ENCODE results near the gene PLEKHH1. TPM values are rescaled to one million over a fixed set of nuclear protein-coding genes. Genes with fewer than 3 reads are reported as not detected.
"Not testable (repeated sequence)": the region's sequence is repeated elsewhere in the genome, so short reads cannot be mapped to it uniquely, and the experiment has no call there.

PLEKHH1 gene
- total RNA-seq, 1 experiment from 2014 or later, result 16.5 TPM

GRCh38 chr14:67583711-67584644 lies 50.9 kb downstream of the PLEKHH1 start:
- H3K27me3 ChIP-seq (ENCODE audit: control insufficient read depth, insufficient read depth, low read length), result no peaks in the 10 kb centered on the region
- peak; percentile 83 for DNase-seq

GRCh38 chr14:67584978-67585377 lies 51.9 kb downstream of the PLEKHH1 start:
- H3K27me3 ChIP-seq (ENCODE audit: control insufficient read depth, insufficient read depth, low read length), result no peaks in the 10 kb centered on the region
- DNase-seq, result no peak
- H3K36me3 ChIP-seq (replicated peaks; ENCODE audit: control insufficient read depth, insufficient read depth, low read length), result peaks cover 15% of the 10 kb centered on the region
- H3K4me3 ChIP-seq (ENCODE audit: insufficient read depth, low read depth, low read length), result no peak overlapping the region

More at GRCh38 chr14:67583711-67584644, 50.9 kb downstream of the PLEKHH1 start:
- Histone ChIP-seq H3K4me3 (ENCODE audit: insufficient read depth, low read depth, low read length) (no peak overlapping the region), H3K36me3 (replicated peaks; ENCODE audit: control insufficient read depth, insufficient read depth, low read length) (peaks cover 18% of the 10 kb centered on the region)

- H3K36me3 ChIP-seq (replicated peaks; ENCODE audit: control insufficient read depth, insufficient read depth, low read length), result peaks cover 13% of the 10 kb centered on the region
- no peak overlapping the region for H3K4me3 ChIP-seq (ENCODE audit: insufficient read depth, low read depth, low read length)
- no peaks in the 10 kb centered on the region for H3K27me3 ChIP-seq (ENCODE audit: control insufficient read depth, insufficient read depth, low read length)
- DNase-seq, result no peak
Measured at GRCh38 chr14:67586369-67586768, 53.3 kb downstream of the PLEKHH1 start.

DNA sequence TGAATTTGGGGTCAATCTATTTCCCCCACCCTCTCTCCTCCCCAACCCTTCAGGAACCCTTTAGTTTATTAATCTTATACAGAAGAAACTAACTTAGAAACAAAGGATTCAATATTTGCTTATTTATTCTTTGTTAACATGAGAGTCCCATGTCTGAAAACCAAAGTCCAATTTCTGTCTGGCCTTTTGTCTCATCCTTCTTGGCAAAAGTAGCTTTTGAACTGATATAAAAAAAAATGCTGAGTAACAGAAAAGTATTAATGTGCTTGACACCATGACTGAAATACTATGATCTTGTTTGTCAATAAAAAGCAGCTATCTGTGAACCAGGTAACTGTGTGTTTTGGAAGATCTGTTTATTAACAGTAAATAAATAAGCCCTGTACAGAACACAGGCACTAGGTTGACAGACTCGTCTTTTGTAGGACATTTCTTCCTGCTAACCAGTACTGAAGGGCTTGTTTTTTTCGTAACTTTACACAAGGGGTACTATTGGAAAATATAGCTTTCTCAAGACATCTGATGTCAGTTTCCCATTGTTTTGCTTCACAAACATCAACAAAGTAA lies 56.2 kb downstream of the PLEKHH1 start:
- no peak for DNase-seq
- no peaks in the 10 kb centered on the region for H3K27me3 ChIP-seq (ENCODE audit: control insufficient read depth, insufficient read depth, low read length)
- H3K36me3 ChIP-seq (replicated peaks; ENCODE audit: control insufficient read depth, insufficient read depth, low read length), result peaks cover 10% of the 10 kb centered on the region
- H3K4me3 ChIP-seq (ENCODE audit: insufficient read depth, low read depth, low read length), result no peak overlapping the region

- not testable (repeated sequence) for DNase-seq; H3K4me3 ChIP-seq (ENCODE audit: insufficient read depth, low read depth, low read length); H3K36me3 ChIP-seq (replicated peaks; ENCODE audit: control insufficient read depth, insufficient read depth, low read length); H3K27me3 ChIP-seq (ENCODE audit: control insufficient read depth, insufficient read depth, low read length)
Measured at GRCh38 chr14:67593650-67594049, 60.6 kb downstream of the PLEKHH1 start.

DNA sequence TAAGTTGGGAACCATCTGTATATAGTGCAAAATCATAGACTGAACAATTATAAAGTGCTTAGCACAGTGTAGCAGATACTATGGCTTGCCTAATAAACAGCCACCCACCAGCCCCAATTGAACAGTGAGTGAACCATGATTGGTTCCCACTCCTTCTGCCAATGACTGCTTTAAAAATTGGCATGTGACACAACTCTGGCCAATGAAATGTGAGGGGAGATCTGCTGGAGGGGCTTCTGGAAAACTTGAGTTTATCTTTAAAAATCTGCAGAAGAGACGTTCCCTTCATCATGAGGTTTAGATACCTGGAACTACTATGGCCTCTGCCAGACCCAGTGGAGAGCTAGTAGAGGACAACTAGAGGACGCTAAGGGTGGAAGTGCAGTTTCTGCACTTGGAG lies 62.3 kb downstream of the PLEKHH1 start:
- Histone ChIP-seq H3K4me3 (ENCODE audit: insufficient read depth, low read depth, low read length) (no peak overlapping the region), H3K27me3 (ENCODE audit: control insufficient read depth, insufficient read depth, low read length) (peaks cover 3% of the 10 kb centered on the region; the same call in 1 of the 2 replicates), H3K36me3 (replicated peaks; ENCODE audit: control insufficient read depth, insufficient read depth, low read length) (no peaks in the 10 kb centered on the region; the same call in 1 of the 2 replicates)
- DNase-seq, result peak; percentile 18

DNA sequence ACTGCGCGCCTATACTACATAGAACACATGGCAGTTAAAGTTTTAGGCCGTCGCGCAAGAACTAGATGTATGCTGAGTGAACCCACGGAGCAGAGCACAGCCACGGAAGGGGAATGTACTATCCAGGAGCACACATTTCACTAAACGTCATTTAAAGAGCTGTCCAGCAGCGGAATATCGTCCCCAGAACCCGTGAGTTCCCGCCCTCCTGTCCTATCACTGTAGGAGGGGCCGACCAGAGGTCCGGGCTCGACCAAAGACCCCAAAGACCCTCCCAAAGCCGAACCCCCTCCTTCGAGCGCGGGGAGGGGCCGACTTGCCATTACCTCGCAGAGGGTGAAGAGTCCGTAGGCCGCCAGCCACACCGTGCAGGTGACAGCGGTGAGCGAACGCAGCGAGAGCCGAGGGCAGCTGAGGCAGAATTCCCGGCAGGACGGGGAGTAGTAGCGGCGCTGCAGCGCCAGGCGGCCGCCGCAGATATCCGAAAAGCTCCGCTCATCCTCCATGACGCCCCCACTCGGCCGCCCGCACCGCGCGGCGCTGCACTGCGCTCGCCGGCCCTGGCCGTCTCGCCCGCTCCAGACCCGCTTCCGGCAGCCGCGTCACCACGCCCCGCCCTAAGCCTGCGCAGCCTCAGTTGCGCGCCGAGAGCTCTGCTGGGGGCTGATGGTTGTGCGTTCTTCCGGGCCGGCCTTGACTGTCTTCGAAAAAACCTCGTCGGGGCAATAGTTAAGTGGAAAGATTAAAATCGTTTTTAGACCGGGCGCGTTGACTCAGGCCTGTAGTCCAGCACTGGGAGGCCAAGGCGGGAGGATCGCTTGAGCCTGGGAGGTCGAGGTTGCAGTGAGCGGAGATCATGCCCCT lies 66.8 kb downstream of the PLEKHH1 start, which contains the start of gene PIGH:
Gene PIGH, minus strand, starts transcription at position 571 of the 864 bp plus-strand sequence. Its CDS starts 65 bp downstream, at position 506.
- peak; percentile 96 for DNase-seq
- Histone ChIP-seq H3K4me3 (ENCODE audit: insufficient read depth, low read depth, low read length) (peak within 1 kb of the TSS; percentile 70), H3K36me3 (replicated peaks; ENCODE audit: control insufficient read depth, insufficient read depth, low read length) (no peaks in the 10 kb centered on the region), H3K27me3 (ENCODE audit: control insufficient read depth, insufficient read depth, low read length) (peaks cover 8% of the 10 kb centered on the region)

DNA sequence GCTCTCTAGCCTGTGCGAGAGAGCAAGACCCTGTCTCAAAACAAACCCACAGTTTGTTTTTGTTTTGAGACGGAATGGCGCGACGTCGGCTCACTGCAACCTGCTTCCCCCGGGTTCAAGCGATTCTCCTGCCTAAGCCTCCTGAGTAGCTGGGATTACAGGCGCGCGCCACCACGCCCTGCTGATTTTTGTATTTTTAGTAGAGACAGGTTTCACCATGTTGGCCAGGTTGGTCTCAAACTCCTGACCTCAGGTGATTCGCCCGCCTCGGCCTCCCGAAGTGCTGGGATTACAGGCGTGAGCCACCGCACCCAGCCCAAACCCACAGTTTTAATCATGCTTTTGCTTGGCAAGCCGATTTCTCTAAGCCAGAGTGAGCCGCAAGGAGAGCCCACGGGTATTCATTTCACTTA lies 67.5 kb downstream of the PLEKHH1 start:
- peaks cover 12% of the 10 kb centered on the region for H3K27me3 ChIP-seq (ENCODE audit: control insufficient read depth, insufficient read depth, low read length)
- peak overlapping the region; percentile 70 for H3K4me3 ChIP-seq (ENCODE audit: insufficient read depth, low read depth, low read length)
- not testable (repeated sequence) for H3K36me3 ChIP-seq (replicated peaks; ENCODE audit: control insufficient read depth, insufficient read depth, low read length); DNase-seq

DNA sequence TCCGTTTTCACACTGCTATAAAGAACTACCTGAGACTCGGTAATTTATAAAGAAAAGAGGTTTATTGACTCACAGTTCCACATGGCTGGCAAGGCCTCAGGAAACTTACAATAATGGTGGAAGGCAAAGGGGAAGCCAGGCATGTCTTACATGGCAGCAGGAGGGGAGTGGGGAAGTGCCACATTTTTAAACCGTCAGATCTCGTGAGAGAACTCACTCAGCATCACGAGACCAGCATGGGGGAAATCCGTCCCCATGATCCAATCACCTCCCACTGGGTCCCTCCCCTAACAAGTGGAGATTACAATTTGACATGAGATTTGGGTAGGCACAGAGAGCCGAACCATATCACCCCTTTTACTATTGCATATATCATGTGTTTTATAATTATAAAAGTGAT lies 69.0 kb downstream of the PLEKHH1 start:
- DNase-seq, result no peak
- H3K27me3 ChIP-seq (ENCODE audit: control insufficient read depth, insufficient read depth, low read length), result peaks cover 25% of the 10 kb centered on the region
- H3K36me3 ChIP-seq (replicated peaks; ENCODE audit: control insufficient read depth, insufficient read depth, low read length), result no peaks in the 10 kb centered on the region
- no peak overlapping the region for H3K4me3 ChIP-seq (ENCODE audit: insufficient read depth, low read depth, low read length)

DNA sequence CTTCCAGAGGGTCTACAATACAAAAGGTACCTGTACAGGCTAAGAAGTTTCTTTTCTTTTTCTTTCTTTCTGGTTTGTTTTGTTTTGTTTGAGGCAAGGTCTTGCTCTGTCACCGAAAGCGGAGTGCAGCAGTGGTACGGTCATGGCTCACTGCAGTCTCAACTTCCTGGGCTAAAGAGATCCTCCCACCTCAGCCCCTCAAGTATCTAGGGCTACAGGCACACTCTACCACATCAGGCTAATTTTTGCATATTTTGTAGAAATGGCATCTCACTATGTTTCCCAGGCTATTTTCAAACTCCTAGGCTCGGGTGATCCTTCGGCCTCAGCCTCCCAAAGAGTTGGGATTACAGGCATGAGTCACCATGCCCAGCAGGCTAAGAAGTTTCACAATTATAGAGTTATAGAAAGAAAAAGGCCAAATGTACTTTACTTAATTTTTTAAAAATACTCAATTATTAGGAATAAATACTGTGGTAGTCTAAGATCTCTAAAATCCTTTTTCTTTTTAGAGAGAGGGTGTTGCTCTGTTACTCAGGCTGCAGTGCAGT lies 70.0 kb downstream of the PLEKHH1 start:
- no peak for DNase-seq
- Histone ChIP-seq H3K4me3 (ENCODE audit: insufficient read depth, low read depth, low read length) (no peak overlapping the region), H3K27me3 (ENCODE audit: control insufficient read depth, insufficient read depth, low read length) (peaks cover 29% of the 10 kb centered on the region), H3K36me3 (replicated peaks; ENCODE audit: control insufficient read depth, insufficient read depth, low read length) (no peaks in the 10 kb centered on the region)

DNA sequence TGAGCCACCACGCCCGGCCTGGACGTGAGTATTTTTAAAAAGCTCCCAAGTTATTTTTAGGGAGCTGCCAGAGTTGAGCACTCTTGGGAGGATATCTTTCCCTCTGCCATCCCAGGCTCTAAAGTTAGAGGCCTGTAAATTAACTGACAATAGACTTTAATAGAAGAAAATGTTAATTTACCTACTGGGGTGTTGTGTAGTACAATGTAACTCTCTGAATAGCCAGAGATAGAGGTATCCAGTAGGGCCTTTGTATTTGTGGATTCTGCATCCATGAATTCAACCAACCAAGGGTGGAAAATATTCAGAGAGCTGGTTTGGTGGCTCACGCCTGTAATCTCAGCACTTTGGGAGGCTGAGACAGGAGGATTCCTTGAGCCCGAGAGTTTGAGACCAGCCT lies 74.6 kb downstream of the PLEKHH1 start:
- no peaks in the 10 kb centered on the region for H3K36me3 ChIP-seq (replicated peaks; ENCODE audit: control insufficient read depth, insufficient read depth, low read length)
- H3K4me3 ChIP-seq (ENCODE audit: insufficient read depth, low read depth, low read length), result no peak overlapping the region
- H3K27me3 ChIP-seq (ENCODE audit: control insufficient read depth, insufficient read depth, low read length), result peaks cover 58% of the 10 kb centered on the region
- peak; percentile 29 for DNase-seq

DNA sequence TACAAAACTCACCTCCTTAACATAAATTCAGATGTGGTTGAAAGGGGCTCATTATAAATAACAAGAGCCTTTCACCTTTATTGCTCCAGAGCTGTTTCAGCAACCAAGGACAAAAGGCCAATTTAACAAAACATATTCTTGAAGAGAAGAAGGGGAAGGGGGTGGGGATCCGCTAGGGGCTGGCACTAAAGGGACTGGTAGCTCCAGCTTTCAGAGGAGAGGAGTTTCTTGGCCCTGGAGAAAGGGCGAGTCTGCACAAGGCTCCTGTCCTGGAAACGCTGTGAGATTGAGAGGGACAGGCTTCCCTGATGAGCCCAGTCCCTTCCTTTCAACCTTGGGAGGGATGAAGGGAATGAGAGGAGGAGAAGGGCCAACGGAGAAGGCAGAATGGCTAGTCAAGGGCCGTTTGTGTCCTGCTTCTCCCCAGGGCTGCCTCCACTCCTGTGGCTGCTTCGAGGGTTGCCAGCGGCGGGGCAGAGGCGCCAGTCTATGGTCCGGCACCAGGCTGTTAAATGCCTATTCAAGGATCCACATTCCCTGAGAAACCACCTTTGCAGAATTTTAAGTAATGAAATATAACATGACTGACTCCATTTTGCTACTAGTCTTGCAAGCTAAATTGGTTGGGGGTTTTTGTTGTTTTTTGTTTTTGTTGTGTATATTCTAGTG lies 76.7 kb downstream of the PLEKHH1 start:
- no peak for DNase-seq
- H3K27me3 ChIP-seq (ENCODE audit: control insufficient read depth, insufficient read depth, low read length), result peaks cover 54% of the 10 kb centered on the region

GRCh38 chr14:67610491-67610890 lies 77.4 kb downstream of the PLEKHH1 start:
- Histone ChIP-seq H3K4me3 (ENCODE audit: insufficient read depth, low read depth, low read length) (no peak overlapping the region), H3K36me3 (replicated peaks; ENCODE audit: control insufficient read depth, insufficient read depth, low read length) (no peaks in the 10 kb centered on the region), H3K27me3 (ENCODE audit: control insufficient read depth, insufficient read depth, low read length) (peaks cover 49% of the 10 kb centered on the region)
- no peak for DNase-seq

More for the DNA sequence above, 76.7 kb downstream of the PLEKHH1 start:
- Histone ChIP-seq H3K36me3 (replicated peaks; ENCODE audit: control insufficient read depth, insufficient read depth, low read length) (no peaks in the 10 kb centered on the region), H3K4me3 (ENCODE audit: insufficient read depth, low read depth, low read length) (no peak overlapping the region)
